ENCODE results near the gene KLK4.
"Not testable (repeated sequence)": the region's sequence is repeated elsewhere in the genome, so short reads cannot be mapped to it uniquely, and the experiment has no call there.

KLK4 gene

DNA sequence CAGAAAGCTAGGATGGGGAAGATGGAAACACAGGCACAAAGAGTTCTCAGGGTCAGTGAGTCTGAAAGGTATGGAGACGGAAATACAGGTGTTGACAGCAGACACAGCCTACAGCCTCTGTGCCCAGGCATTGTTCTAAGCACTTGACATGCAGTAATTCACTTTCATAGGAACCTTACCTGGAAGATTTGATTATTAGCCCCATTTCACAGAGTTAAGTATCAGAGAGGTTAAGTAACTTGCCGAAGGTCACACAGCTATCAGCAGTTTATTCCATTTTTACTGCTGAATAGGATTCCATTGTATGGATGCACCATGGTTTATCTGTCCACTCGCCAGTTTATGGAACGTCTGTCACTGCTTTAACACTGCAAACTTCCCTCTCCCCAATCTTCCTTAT, 13.2 kb downstream of the KLK4 start:
- no peak overlapping the region for H3K4me3 ChIP-seq (ENCODE audit: low read depth, low read length)
- peaks cover 5% of the 10 kb centered on the region; the same call in 1 of the 2 replicates for H3K4me1 ChIP-seq
- no peak for DNase-seq
- no peaks in the 10 kb centered on the region for H3K9me3 ChIP-seq
- H3K36me3 ChIP-seq = no peaks in the 10 kb centered on the region
- no peaks in the 10 kb centered on the region for H3K27me3 ChIP-seq
- TF ChIP-seq, protein P1, sequence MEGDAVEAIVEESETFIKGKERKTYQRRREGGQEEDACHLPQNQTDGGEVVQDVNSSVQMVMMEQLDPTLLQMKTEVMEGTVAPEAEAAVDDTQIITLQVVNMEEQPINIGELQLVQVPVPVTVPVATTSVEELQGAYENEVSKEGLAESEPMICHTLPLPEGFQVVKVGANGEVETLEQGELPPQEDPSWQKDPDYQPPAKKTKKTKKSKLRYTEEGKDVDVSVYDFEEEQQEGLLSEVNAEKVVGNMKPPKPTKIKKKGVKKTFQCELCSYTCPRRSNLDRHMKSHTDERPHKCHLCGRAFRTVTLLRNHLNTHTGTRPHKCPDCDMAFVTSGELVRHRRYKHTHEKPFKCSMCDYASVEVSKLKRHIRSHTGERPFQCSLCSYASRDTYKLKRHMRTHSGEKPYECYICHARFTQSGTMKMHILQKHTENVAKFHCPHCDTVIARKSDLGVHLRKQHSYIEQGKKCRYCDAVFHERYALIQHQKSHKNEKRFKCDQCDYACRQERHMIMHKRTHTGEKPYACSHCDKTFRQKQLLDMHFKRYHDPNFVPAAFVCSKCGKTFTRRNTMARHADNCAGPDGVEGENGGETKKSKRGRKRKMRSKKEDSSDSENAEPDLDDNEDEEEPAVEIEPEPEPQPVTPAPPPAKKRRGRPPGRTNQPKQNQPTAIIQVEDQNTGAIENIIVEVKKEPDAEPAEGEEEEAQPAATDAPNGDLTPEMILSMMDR (IDR thresholded peaks at IDR 0.05; ENCODE audit: low read depth, low read length) = no peak

DNA sequence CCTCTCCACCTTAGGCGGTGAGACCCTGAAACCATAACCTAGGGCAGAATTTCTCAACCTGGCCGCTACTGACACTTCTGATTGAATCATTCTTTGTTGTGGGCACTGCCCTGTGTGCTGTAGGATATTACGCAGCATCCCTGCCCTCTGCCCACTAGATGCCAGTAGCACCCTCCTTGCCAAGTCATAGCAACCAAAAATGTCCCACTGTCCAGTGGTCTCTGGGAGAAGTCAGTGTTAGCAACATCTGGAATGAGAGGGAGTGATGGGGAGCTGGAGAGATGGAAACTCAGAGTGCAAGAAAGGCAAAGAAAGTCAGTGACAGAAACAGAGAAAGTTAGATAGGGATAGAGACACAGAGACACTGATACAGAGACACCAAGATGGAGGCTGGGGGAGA, 13.6 kb downstream of the KLK4 start:
- Histone ChIP-seq H3K36me3 (no peaks in the 10 kb centered on the region), H3K4me3 (ENCODE audit: low read depth, low read length) (no peak overlapping the region), H3K4me1 (peaks cover 5% of the 10 kb centered on the region; the same call in 1 of the 2 replicates), H3K27me3 (no peaks in the 10 kb centered on the region), H3K9me3 (no peaks in the 10 kb centered on the region)
- DNase-seq = no peak
- TF ChIP-seq, protein P1 (IDR thresholded peaks at IDR 0.05; ENCODE audit: low read depth, low read length) = no peak

DNA sequence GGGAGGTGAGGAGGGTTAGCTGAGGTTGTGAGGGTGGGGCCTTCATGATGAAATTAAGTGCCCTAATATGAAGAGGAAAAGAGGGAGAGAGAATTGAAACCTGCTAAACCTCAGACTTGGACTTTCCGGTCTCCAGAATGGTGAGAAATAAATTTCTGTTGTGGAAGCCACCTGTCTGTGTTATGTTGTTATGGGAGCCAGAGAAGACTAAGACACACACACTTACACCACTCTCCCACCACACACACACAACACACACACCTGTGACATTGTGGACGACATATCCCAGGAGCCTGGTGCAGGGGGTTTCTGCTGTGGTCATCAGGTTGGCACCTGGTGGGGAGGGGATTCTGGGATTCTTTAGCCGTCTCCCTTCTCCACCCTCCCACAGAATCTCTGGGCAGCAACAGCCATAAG, 14.0 kb downstream of the KLK4 start:
- DNase-seq = no peak
- Histone ChIP-seq H3K27me3 (no peaks in the 10 kb centered on the region), H3K36me3 (no peaks in the 10 kb centered on the region), H3K9me3 (no peaks in the 10 kb centered on the region), H3K4me3 (ENCODE audit: low read depth, low read length) (no peak overlapping the region), H3K4me1 (peaks cover 5% of the 10 kb centered on the region; the same call in 1 of the 2 replicates)
- TF ChIP-seq, protein P1 (IDR thresholded peaks at IDR 0.05; ENCODE audit: low read depth, low read length) = no peak

DNA sequence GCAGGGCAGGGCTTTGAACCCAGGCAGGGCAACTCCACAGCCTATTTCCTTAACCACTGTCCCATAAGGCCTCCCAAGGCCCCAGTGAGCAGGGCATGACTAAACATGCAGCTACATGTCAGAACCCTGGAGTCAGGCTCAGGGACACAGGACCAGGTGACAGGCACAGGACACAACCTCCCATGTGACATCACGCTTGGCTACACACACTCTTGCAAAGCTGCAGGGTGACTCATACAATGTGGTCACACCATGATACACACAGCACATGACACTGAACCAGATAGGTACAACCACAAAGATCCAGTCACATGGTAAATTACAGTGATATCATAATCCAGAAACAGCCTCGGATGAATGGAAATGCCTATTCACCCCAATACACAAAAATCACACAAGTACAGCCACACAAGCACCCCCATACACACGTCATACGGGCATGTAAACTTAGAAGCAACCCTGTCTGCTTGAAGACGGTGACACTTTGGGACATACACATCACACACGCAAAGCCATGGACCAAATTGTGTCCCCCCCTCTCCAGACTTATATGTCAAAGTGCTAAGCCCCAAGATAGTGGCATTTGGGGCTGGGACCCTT, 14.5 kb downstream of the KLK4 start:
- Histone ChIP-seq H3K36me3 (no peaks in the 10 kb centered on the region), H3K4me1 (peaks cover 5% of the 10 kb centered on the region; the same call in 1 of the 2 replicates), H3K4me3 (ENCODE audit: low read depth, low read length) (no peak overlapping the region), H3K9me3 (no peaks in the 10 kb centered on the region), H3K27me3 (no peaks in the 10 kb centered on the region)
- peak; percentile 81 for DNase-seq
- TF ChIP-seq, protein P1 (IDR thresholded peaks at IDR 0.05; ENCODE audit: low read depth, low read length) = no peak

DNA sequence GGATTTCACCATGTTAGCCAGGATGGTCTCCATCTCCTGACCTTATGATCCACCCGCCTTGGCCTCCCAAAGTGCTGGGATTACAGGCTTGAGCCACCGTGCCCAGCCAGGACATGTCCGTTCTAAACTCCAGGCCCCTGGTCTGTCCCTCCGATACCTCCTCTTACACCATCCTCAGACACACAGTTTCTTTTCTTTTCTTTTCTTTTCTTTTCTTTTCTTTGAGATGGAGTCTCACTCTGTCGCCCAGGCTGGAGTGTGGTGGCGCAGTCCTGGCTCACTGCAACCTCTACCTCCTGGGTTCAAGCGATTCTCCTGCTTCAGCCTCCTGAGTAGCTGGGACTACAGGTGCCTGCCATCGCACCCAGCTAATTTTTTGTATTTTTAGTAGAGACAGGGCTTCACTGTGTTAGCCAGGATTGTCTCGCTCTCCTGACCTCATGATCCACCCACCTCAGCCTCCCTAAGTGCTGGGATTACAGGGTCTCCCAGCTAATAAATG, 15.1 kb downstream of the KLK4 start:
- DNase-seq; H3K9me3 ChIP-seq; H3K27me3 ChIP-seq; H3K36me3 ChIP-seq; H3K4me3 ChIP-seq (ENCODE audit: low read depth, low read length); H3K4me1 ChIP-seq: not testable (repeated sequence)

DNA sequence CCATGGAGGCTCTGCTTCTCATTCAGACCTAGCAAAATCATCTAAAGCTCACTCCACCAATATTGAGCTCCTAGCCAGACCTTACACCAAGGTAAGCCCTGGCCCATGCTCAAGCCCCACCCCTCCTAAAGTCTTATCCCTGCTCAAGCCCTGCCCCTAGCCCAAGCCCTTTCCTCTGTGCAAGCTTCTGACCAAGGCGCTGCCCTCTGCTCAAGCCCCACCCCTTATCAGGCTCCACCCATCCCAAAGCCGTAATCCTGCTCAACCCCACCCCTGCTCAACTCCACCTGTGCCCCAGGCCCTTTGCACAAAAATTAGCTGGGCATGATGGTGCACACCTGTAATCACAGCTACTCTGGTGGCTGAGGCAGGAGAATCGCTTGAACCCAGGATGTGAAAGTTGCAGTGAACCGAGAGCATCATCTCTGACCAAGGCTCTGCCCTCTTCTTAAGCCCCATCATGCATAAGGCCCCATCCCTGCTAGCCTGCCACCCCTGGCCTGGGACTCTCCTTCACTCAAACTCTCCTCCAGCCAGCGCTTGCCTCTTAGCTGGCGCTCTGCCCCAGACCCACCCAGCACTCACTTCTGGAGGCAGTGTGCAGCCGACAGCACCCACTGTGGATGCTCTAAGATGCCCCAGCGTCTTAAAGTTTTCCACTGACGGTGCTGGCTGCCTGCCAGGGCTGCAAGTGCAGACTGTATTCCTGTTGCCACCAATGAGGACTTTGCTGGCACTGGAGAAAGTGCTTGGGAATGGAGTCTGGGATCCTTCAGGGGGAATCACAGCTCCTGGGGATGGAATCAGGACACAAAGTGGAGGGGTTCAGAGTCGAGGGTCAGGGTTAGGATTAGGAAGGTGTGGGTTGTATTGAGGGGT, 16.5 kb downstream of the KLK4 start:
- no peak for DNase-seq
- H3K36me3 ChIP-seq = no peaks in the 10 kb centered on the region
- no peak overlapping the region for H3K4me3 ChIP-seq (ENCODE audit: low read depth, low read length)
- peaks cover 5% of the 10 kb centered on the region; the same call in 1 of the 2 replicates for H3K4me1 ChIP-seq
- H3K9me3 ChIP-seq = no peaks in the 10 kb centered on the region
- no peaks in the 10 kb centered on the region for H3K27me3 ChIP-seq
- TF ChIP-seq, protein P1 (IDR thresholded peaks at IDR 0.05; ENCODE audit: low read depth, low read length) = no peak
